MM.1S (cell line): ENCODE data around the gene KCNIP1.

Experiments used
- DNase-seq: peaks from one replicate; pipeline ENCODE4 v3.0.0-alpha.2; 2015
- H2AFZ ChIP-seq: fragments of 300-600 bp; sonication (generic); 2 replicates; pipeline ENCODE4 v1.6.0; 2016; ENCODE audit warnings: antibody characterized with exemption, low read length
- H3F3A ChIP-seq: fragments of 300-600 bp; sonication (generic); 2 replicates; pipeline ENCODE4 v1.6.1; 2016; ENCODE audit warnings: mild to moderate bottlenecking, antibody characterized with exemption, low read length, moderate library complexity, mixed read lengths; ENCODE audit not compliant: insufficient read depth
- H3K27ac ChIP-seq: fragments of 300-600 bp; sonication (generic); 2 replicates; pipeline ENCODE4 v1.5.1; 2016; ENCODE audit warnings: mild to moderate bottlenecking, low read length
- H3K27me3 ChIP-seq: fragments of 300-600 bp; sonication (generic); replicated peaks from 2 replicates; pipeline ENCODE4 v1.6.0; 2016; ENCODE audit warnings: low read length; ENCODE audit not compliant: insufficient read depth
- H3K36me3 ChIP-seq: fragments of 300-600 bp; sonication (generic); replicated peaks from 2 replicates; pipeline ENCODE4 v1.6.1; 2016; ENCODE audit warnings: mild to moderate bottlenecking, low read length, mixed read lengths; ENCODE audit not compliant: insufficient read depth
- H3K4me1 ChIP-seq: fragments of 300-600 bp; sonication (generic); 2 replicates; pipeline ENCODE4 v1.6.1; 2016; ENCODE audit warnings: low read length, mixed read lengths
- H3K4me2 ChIP-seq: fragments of 300-600 bp; sonication (generic); 2 replicates; pipeline ENCODE4 v1.6.0; 2016; ENCODE audit warnings: low read depth, low read length
- H3K4me3 ChIP-seq: fragments of 300-600 bp; sonication (generic); 2 replicates; pipeline ENCODE4 v1.5.1; 2016; ENCODE audit warnings: low read length, mixed read lengths
- H3K79me2 ChIP-seq: fragments of 300-600 bp; sonication (generic); 2 replicates; pipeline ENCODE4 v1.6.1; 2016; ENCODE audit warnings: mixed run types, low read length, mixed read lengths
- H3K9ac ChIP-seq: fragments of 300-600 bp; sonication (generic); 2 replicates; pipeline ENCODE4 v1.6.1; 2016; ENCODE audit warnings: low read length, mixed read lengths
- H3K9me2 ChIP-seq: fragments of 300-600 bp; sonication (generic); replicated peaks from 2 replicates; pipeline ENCODE4 v1.6.1; 2016; ENCODE audit warnings: mild to moderate bottlenecking, low read length, mixed read lengths; ENCODE audit not compliant: insufficient read depth
- H3K9me3 ChIP-seq: fragments of 300-600 bp; sonication (generic); replicated peaks from 2 replicates; pipeline ENCODE4 v1.6.1; 2016; ENCODE audit warnings: mild to moderate bottlenecking, low read length, mixed read lengths; ENCODE audit not compliant: insufficient read depth
- H4K20me1 ChIP-seq: fragments of 300-600 bp; sonication (generic); 2 replicates; pipeline ENCODE4 v1.6.1; 2016; ENCODE audit warnings: mild to moderate bottlenecking, low read length, moderate library complexity, mixed read lengths; ENCODE audit not compliant: insufficient read depth
- EZH2 ChIP-seq: fragments of 300-600 bp; sonication (generic); optimal IDR thresholded peaks from 2 replicates; pipeline ENCODE3; 2017; ENCODE audit warnings: low read depth, mild to moderate bottlenecking, antibody characterized with exemption, low read length, mixed read lengths
- EZH2phosphoT487 ChIP-seq: fragments of 300-600 bp; sonication (generic); IDR thresholded peaks from 2 replicates; pipeline ENCODE4 v1.6.1; 2018; ENCODE audit warnings: antibody characterized with exemption, low read length
- TF ChIP-seq, protein P1 (sequence below): fragments of 300-600 bp; sonication (generic); IDR thresholded peaks from 2 replicates; pipeline ENCODE4 v1.5.1; 2016; ENCODE audit warnings: antibody characterized with exemption, low read length, mixed read lengths

Gene KCNIP1

GRCh38 chr5:170737591-170737990, 233.8 kb downstream of the KCNIP1 start:
- no peaks in the 10 kb centered on the region for H3K9me2 ChIP-seq
- H2AFZ ChIP-seq: no peak overlapping the region
- H3K4me1 ChIP-seq: no peaks in the 10 kb centered on the region
- no peaks in the 10 kb centered on the region for H3K27me3 ChIP-seq
- H3K4me2 ChIP-seq: no peak overlapping the region
- TF ChIP-seq EZH2phosphoT487 (no peak), EZH2 (no peak)
- TF ChIP-seq, protein P1, sequence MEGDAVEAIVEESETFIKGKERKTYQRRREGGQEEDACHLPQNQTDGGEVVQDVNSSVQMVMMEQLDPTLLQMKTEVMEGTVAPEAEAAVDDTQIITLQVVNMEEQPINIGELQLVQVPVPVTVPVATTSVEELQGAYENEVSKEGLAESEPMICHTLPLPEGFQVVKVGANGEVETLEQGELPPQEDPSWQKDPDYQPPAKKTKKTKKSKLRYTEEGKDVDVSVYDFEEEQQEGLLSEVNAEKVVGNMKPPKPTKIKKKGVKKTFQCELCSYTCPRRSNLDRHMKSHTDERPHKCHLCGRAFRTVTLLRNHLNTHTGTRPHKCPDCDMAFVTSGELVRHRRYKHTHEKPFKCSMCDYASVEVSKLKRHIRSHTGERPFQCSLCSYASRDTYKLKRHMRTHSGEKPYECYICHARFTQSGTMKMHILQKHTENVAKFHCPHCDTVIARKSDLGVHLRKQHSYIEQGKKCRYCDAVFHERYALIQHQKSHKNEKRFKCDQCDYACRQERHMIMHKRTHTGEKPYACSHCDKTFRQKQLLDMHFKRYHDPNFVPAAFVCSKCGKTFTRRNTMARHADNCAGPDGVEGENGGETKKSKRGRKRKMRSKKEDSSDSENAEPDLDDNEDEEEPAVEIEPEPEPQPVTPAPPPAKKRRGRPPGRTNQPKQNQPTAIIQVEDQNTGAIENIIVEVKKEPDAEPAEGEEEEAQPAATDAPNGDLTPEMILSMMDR: no peak
- no peaks in the 10 kb centered on the region for H3K36me3 ChIP-seq
- no peak overlapping the region for H3K27ac ChIP-seq
- no peak overlapping the region for H3K9ac ChIP-seq
- H3K9me3 ChIP-seq: no peaks in the 10 kb centered on the region
- no peak for DNase-seq
- H3K79me2 ChIP-seq: no peaks in the 10 kb centered on the region
- no peaks in the 10 kb centered on the region for H3F3A ChIP-seq
- no peaks in the 10 kb centered on the region for H4K20me1 ChIP-seq
- no peak overlapping the region for H3K4me3 ChIP-seq

- Histone ChIP-seq H3K4me1 (no peaks in the 10 kb centered on the region), H3K27me3 (no peaks in the 10 kb centered on the region), H3K27ac (no peak overlapping the region), H3K9ac (no peak overlapping the region), H3K36me3 (no peaks in the 10 kb centered on the region), H3K9me2 (no peaks in the 10 kb centered on the region), H3K79me2 (no peaks in the 10 kb centered on the region), H4K20me1 (no peaks in the 10 kb centered on the region), H3K4me2 (no peak overlapping the region), H3F3A (no peaks in the 10 kb centered on the region), H3K9me3 (no peaks in the 10 kb centered on the region), H3K4me3 (no peak overlapping the region), H2AFZ (no peak overlapping the region)
- no peak for TF ChIP-seq EZH2
- TF ChIP-seq, protein P1: no peak
- TF ChIP-seq EZH2phosphoT487: no peak
- DNase-seq: no peak
Observed at GRCh38 chr5:170738840-170739239, 235.0 kb downstream of the KCNIP1 start.

DNA sequence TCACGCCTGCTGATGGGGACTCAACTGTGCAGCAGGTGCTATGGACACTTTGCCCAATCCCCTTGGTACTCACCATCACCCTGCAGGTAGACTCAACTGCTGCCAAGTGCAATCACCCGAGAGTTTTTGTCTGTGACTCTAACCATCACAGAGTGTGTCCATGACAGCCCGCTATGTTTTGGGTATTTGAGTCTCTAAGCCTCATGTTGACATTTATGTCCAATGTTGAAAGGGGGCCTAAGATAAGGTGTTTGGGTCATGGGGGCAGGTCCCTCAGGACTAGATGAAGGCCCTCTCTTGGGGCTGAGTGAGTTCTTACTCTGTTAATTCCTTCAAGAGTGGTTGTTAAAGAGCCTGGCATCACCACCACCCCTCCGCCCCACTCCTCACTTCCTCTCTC, 235.6 kb downstream of the KCNIP1 start:
- Histone ChIP-seq H3K27ac (no peak overlapping the region), H3K4me2 (no peak overlapping the region), H3F3A (no peaks in the 10 kb centered on the region), H3K4me3 (no peak overlapping the region), H3K36me3 (no peaks in the 10 kb centered on the region), H3K9me2 (no peaks in the 10 kb centered on the region), H3K27me3 (no peaks in the 10 kb centered on the region), H3K9ac (no peak overlapping the region), H3K4me1 (no peaks in the 10 kb centered on the region), H4K20me1 (no peaks in the 10 kb centered on the region), H3K79me2 (no peaks in the 10 kb centered on the region), H2AFZ (no peak overlapping the region), H3K9me3 (no peaks in the 10 kb centered on the region)
- no peak for TF ChIP-seq EZH2
- no peak for TF ChIP-seq EZH2phosphoT487
- TF ChIP-seq, protein P1: no peak
- no peak for DNase-seq
